ENCODE results near the gene KY. TPM values are rescaled to one million over a fixed set of nuclear protein-coding genes. Genes with fewer than 3 reads are reported as not detected.

KY gene
- total and polyA plus RNA-seq, 9 of the 15 experiments (the other 6 are each of a cell fraction or from before 2014, with no cell fraction given), result not detected

GRCh38 chr3:134609821-134610431, 40.9 kb downstream of the KY start:
- FAIRE-seq (no peak), ATAC-seq (no peak), DNase-seq (ENCODE audit: extremely low read depth in 1 of 4, low spot score in 3 of 4) (no peak)
- Histone ChIP-seq H2AFZ (ENCODE audit: low read depth, low read length) (no peak overlapping the region), H3K36me3 (ENCODE audit: control insufficient read depth, insufficient read depth, low read length) (no peaks in the 10 kb centered on the region), H3K27me3 (ENCODE audit: control insufficient read depth in 2 of 2, insufficient read depth in 2 of 2, low read length in 2 of 2) (peaks cover 0 to 14% of the 10 kb centered on the region in 2 experiments; a peak in 2 of 5 replicates), H3K9me1 (ENCODE audit: control insufficient read depth, insufficient read depth, low read length) (no peaks in the 10 kb centered on the region), H3K27ac (ENCODE audit: extremely low read depth, low read depth, low read length) (no peak overlapping the region), H3K9me3 (replicated peaks; ENCODE audit: control insufficient read depth, insufficient read depth, low read depth, low read length) (no peaks in the 10 kb centered on the region), H4K20me1 (replicated peaks; ENCODE audit: control insufficient read depth, insufficient read depth, low read length) (no peaks in the 10 kb centered on the region), H3K9ac (ENCODE audit: insufficient read depth in 1 of 2, low read depth in 2 of 2, low read length in 2 of 2) (no peak overlapping the region), H3K79me2 (ENCODE audit: control insufficient read depth, insufficient read depth, low read length) (no peaks in the 10 kb centered on the region), H3K4me3 (no peak overlapping the region), H3K4me1 (replicated peaks in 1 of 2; ENCODE audit: control insufficient read depth in 2 of 2, insufficient read depth in 2 of 2, low read length in 2 of 2) (no peaks in the 10 kb centered on the region), H3K4me2 (ENCODE audit: insufficient read depth, low read length) (no peak overlapping the region)
- no TSS peak for BruUV-seq (replicated peaks)
- TF ChIP-seq THRA (IDR thresholded peaks at IDR 0.05) (no peak), BCL6 (CRISPR knock-in tag; IDR thresholded peaks at IDR 0.05) (no peak), SETDB1 (IDR thresholded peaks at IDR 0.05; ENCODE audit: low read length) (no peak), MGA (IDR thresholded peaks at IDR 0.05) (no peak), ZBED1 (IDR thresholded peaks at IDR 0.05) (no peak), PHB2 (IDR thresholded peaks at IDR 0.05; ENCODE audit: low read depth) (no peak)
- POLR2A ChIA-PET, result no interaction called here
- CTCF ChIA-PET (ENCODE audit: low intra/inter-chr PET ratio), result no interaction called here
- WGBS (ENCODE audit: insufficient coverage, low coverage, missing lambda C conversion rate), result 0% methylated on average over 10 of the region's 10 CpGs
- in situ Hi-C loops (cut with MboI), result no loop called here
- intact Hi-C loops (cut with micrococcal nuclease), result loop anchor here (10.0 kb wide), 2 partner anchors 475 to 1285 kb away; no protein-coding TSS in a partner anchor

Measured in K562 (cell line).